KOPT-K1 (cell line): ENCODE results near the gene ZNF554.

Source experiments
- H3K27ac ChIP-seq: fragments of 200-600 bp; sonication (generic); 2 replicates; pipeline ENCODE4 v1.5.1; 2016; ENCODE audit warnings: antibody characterized with exemption, mild to moderate bottlenecking, low read depth, low read length; ENCODE audit not compliant: poor library complexity, severe bottlenecking
- H3K36me3 ChIP-seq: fragments of 200-600 bp; sonication (generic); 2 replicates; pipeline ENCODE4 v1.5.1; 2017; ENCODE audit warnings: antibody characterized with exemption, mild to moderate bottlenecking, low read length, moderate library complexity; ENCODE audit not compliant: insufficient read depth
- H3K9me3 ChIP-seq: fragments of 200-600 bp; sonication (generic); 2 replicates; pipeline ENCODE4 v1.5.1; 2017; ENCODE audit warnings: antibody characterized with exemption, low read length, mild to moderate bottlenecking; ENCODE audit not compliant: insufficient read depth, poor library complexity, severe bottlenecking

ZNF554 gene

DNA sequence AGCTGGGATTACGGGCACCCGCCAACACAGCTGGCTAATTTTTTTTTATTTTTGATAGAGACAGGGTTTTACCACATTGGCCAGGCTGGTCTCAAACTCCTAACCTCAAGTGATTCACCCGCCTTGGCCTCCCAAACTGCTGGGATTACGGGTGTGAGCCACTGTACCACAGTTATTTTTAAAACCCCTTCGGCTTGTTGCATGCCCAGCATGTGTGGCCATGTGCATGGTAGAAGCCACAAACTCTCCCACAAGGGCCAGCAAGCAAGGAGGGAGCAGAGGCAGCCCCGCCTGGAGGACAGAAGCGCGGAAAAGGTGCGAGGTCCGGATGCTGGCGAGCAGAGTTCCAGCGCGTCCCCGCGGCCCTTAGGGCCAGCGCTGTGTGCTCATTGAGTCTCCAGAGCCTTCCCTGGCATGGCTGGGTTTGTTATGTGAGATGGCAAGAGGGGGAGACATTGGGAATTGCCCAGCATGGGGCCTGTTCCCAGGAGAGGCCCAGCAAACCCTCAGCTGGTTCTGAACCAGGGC is 21.4 kb upstream of the ZNF554 start:
- Histone ChIP-seq H3K9me3 (no peaks in the 10 kb centered on the region), H3K27ac (no peak overlapping the region), H3K36me3 (peaks cover 98% of the 10 kb centered on the region)

DNA sequence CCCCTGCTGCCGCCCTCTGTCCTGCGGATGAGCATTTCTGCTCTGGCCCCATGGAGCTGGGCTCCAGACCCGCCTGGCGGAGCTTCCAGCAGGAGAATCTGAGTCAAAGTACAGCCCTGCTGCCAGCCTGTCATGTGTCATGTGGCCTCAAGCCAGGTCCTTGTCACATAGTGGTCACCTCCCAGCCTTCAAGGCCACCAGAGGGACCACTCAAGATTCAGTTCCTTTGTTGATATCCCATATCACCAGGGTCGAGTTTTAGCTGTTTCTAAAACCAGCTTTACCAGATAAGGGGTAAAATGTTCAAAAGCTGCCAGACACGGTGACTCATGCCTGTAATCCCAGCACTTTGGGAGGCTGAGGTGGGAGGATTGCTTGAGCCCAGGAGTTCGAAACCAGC is 20.9 kb upstream of the ZNF554 start:
- H3K9me3 ChIP-seq, result no peaks in the 10 kb centered on the region
- peaks cover 98% of the 10 kb centered on the region for H3K36me3 ChIP-seq
- H3K27ac ChIP-seq, result no peak overlapping the region

DNA sequence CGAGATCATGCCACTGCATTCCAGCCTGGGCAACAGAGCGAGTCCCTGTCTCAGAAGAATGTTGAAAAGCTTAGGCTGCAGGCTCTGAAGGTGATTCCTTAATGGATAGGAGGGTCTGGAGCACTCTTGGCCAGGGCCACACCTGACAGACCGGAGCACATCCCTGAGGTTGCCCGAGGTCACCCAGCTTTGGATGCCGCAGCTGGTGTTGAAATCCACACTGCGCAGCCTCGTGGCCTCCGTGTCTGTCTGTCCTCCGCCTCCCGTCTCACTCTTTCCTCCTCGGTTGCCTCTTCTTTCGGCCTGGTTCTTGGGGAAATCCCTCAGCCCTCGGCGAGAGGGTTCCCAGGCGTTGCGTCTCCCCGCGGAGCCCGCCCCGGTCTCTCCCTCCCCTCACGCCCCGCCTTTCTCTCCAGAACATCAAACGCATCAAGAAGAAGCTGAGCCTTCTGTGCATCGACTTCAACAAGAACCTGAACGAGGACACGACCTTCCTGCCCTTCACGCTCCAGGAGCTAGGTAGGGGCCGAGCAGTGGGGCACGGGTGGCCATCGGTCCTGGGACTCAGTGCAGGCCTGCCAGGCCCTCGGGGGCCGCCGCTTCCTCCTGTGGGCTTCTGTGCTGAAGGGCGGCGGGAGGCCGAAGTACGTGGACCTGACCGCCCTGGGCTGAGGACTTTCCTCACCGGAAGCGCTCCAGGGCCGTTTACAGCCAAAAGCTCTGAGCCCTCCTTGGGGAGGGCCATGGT is 20.2 kb upstream of the ZNF554 start:
- Histone ChIP-seq H3K9me3 (no peaks in the 10 kb centered on the region), H3K36me3 (peaks cover 98% of the 10 kb centered on the region), H3K27ac (no peak overlapping the region)

DNA sequence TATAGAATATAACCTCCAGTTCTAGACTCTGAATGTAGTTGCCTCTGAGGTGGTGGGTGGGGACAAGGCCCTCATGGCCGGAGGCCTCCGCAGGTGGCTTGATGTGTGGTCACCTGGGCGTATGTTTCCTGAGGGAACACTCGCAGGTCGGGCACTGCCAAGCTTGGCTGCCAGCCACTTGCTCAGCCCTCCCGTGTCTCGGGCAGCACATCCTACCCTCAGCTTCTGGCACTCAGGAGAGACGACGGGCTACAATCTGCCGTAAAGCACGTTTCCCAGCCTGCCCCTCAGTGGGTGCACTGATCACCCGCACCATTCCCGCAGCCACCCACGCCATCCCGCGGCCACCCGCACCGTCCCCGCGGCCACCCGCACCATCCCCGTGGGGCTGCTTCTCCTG is 19.2 kb upstream of the ZNF554 start:
- Histone ChIP-seq H3K9me3 (no peaks in the 10 kb centered on the region), H3K27ac (no peak overlapping the region), H3K36me3 (peaks cover 98% of the 10 kb centered on the region)

GRCh38 chr19:2802826-2803225 is 16.8 kb upstream of the ZNF554 start:
- Histone ChIP-seq H3K27ac (no peak overlapping the region), H3K36me3 (peaks cover 96% of the 10 kb centered on the region), H3K9me3 (no peaks in the 10 kb centered on the region)

- no peak overlapping the region for H3K27ac ChIP-seq
- H3K36me3 ChIP-seq, result peaks cover 97% of the 10 kb centered on the region
- no peaks in the 10 kb centered on the region for H3K9me3 ChIP-seq
Measured at GRCh38 chr19:2803486-2804155, 16.0 kb upstream of the ZNF554 start.

DNA sequence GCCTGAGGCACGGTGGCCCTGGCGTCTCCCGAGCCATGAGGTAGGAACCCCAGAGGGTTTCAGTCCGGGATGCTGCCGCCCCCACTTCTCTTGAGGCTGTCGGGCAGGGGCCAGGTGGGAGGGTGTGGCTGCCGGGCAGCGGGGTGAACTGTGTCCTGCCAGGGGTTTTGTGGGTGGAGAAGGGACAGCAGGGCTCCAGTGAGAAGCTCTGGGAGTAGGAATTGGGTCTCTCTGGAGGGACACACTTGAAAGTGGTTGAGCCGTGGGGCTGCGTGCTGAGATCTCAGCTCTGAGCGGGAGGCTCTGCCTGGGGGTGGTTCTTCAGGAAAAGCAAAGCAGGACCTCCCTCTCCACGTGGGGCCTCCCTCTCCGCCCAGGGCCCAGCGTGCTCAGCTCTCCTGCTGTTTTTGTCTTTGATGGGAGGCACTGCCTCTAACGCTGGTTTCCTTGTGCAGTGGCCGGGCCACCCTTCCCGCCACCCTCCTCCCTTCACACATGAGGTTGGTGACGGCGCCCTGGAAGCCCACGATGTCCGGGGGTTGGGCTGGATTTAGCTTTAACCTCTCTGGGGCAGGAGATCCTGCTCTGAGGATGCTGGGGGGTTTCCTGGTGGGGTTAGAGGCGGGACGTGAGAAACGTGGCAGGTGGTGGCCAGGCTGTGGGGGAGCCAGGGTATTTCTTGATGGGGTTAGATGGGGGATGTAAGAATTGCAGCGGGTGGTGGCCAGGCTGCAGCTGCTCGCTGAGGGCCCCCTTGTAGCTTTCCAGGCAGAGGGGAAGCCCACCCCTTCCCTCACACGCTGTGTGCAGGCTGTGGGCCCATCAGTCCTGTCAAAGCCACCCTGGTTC is 15.3 kb upstream of the ZNF554 start:
- H3K9me3 ChIP-seq, result no peaks in the 10 kb centered on the region
- no peak overlapping the region for H3K27ac ChIP-seq
- peaks cover 98% of the 10 kb centered on the region for H3K36me3 ChIP-seq

DNA sequence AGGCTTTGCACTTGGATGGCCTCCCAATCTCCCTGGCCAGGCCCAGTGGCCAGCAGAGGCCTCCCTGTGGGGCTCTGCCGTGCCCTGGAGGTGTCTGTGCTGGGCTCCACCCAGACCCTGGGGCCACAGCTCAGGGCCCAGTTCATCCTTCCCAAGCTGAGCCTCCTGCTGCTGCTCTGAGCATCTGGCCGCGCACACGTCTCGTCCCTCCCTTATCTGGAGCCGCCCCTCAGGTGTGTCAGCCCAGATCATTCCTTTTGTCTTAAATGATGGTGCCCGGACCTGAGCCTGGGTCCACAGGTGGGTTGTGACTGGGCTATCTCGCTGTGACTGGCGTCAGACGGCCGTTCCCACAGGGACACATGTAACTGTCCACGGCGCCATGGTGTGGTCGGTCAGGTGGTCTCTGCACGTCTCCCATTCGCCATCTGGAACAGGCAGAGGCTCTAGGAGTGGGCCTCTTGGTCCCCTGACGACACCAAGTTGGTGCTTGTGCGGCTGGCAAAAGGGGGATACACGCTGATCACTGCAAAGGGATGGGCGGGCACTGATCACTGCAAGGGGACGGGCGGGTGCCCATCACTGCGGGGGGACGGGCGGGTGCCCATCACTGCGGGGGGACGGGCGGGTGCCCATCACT is 14.3 kb upstream of the ZNF554 start:
- H3K36me3 ChIP-seq, result peaks cover 97% of the 10 kb centered on the region
- H3K27ac ChIP-seq, result no peak overlapping the region
- no peaks in the 10 kb centered on the region for H3K9me3 ChIP-seq

DNA sequence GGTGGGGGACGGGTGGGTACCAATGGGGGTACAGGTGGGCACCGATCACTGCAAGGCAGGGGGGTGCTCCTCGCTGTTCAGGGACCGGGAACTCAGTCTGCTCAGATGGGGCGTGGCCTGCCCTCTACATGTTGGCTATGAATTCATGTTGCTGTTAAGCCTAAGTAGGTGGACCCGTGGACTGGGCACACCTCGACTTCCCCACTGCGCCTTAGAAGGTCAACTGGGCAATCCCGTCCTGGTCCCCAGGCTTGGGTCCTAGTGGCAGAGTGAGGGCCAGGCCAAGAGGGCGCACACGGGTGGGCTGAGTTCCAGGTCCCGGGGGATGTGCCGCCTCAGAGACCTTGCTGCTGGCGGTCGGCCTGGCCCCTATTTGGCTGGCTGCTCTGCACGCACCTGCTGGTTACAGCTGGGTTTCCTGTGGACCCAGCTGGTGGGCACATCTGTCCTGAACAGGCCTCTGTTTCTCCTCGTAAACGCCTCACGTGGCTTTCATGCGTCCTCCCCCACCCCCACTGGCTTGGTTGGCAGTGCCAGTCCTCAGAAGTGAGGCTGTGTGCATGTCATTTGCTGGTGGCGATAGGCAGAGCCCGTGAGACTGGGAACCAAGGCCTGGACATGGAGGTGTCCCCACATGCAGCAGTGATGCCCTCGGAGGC is 13.5 kb upstream of the ZNF554 start:
- peaks cover 97% of the 10 kb centered on the region for H3K36me3 ChIP-seq
- no peaks in the 10 kb centered on the region for H3K9me3 ChIP-seq
- no peak overlapping the region for H3K27ac ChIP-seq

DNA sequence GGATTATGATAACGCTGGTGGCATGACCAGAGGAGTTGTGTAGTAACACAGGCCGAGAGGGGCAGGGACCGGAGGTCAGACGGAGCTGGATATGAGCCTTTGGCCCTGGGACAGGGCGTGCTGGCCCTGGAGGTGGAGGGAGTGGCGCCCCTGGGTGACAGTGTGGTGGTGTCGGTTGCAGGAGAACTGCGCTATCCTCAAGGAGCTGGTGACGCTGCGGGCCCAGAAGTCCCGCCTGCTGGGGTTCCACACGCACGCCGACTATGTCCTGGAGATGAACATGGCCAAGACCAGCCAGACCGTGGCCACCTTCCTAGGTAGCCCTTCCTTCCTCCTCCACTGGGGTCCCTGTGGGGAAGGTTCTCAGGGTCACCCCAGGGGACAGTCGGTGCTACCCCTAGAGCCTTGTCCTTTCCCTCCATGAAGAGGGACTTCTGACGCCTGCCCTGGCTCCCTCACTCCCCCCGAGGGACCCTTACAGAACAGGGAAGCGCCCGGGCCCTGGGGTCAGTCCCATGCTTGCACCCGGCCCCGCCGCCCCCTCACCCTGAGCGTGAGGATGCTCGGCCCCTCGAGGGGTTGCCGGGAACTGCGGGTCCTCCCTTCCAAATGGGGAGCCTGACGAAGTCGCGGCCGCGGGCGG is 12.8 kb upstream of the ZNF554 start:
- Histone ChIP-seq H3K9me3 (no peaks in the 10 kb centered on the region), H3K27ac (no peak overlapping the region), H3K36me3 (peaks cover 97% of the 10 kb centered on the region)

- Histone ChIP-seq H3K36me3 (peaks cover 97% of the 10 kb centered on the region), H3K27ac (no peak overlapping the region), H3K9me3 (no peaks in the 10 kb centered on the region)
Measured at GRCh38 chr19:2807379-2808128, 12.1 kb upstream of the ZNF554 start.

DNA sequence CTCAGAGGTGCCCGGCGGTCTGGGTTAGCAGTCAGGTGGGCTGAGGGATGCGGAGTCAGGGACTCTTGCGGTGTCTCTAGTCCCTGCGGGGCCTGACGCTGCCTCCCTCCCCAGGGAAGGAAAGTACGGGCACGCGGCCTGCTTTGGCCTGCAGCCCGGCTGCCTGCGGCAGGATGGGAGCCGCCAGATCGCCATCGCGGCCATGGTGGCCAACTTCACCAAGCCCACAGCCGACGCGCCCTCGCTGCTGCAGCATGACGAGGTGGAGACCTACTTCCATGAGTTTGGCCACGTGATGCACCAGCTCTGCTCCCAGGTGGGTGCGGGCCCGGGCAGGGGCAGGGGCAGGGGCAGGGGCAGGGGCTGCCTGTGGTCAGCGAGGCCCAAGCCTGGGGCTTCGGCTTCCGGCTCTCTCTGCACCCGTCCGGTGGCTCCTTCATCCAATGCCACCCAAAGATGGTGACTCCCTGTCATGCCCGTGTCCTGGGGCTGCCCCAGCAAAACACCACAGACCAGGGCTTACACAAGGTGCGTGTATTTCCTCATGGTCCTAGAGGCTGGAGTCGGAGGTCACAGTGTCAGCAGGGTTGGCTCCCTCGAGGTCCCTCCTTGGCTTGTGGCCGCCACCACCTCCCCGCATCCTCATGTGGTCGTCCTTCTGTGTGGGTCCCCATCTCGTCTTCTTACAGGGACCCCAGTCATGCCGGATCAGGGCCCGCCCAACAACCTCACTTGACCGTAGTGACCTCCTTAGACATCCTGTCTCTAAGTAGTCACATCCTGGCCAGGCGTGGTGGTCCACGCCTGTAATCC is 11.3 kb upstream of the ZNF554 start:
- Histone ChIP-seq H3K9me3 (no peaks in the 10 kb centered on the region), H3K36me3 (peaks cover 97% of the 10 kb centered on the region)

More for the DNA sequence above, 11.3 kb upstream of the ZNF554 start:
- H3K27ac ChIP-seq, result no peak overlapping the region
